ENCODE results near the gene AKT1. TPM values are rescaled to one million over a fixed set of nuclear protein-coding genes. Genes with fewer than 3 reads are reported as not detected.

The AKT1 gene
- total and polyA plus RNA-seq, 2 of the 13 experiments (the other 11 are each of a cell fraction or from before 2014, with no cell fraction given) = 96.2 to 116 TPM

DNA sequence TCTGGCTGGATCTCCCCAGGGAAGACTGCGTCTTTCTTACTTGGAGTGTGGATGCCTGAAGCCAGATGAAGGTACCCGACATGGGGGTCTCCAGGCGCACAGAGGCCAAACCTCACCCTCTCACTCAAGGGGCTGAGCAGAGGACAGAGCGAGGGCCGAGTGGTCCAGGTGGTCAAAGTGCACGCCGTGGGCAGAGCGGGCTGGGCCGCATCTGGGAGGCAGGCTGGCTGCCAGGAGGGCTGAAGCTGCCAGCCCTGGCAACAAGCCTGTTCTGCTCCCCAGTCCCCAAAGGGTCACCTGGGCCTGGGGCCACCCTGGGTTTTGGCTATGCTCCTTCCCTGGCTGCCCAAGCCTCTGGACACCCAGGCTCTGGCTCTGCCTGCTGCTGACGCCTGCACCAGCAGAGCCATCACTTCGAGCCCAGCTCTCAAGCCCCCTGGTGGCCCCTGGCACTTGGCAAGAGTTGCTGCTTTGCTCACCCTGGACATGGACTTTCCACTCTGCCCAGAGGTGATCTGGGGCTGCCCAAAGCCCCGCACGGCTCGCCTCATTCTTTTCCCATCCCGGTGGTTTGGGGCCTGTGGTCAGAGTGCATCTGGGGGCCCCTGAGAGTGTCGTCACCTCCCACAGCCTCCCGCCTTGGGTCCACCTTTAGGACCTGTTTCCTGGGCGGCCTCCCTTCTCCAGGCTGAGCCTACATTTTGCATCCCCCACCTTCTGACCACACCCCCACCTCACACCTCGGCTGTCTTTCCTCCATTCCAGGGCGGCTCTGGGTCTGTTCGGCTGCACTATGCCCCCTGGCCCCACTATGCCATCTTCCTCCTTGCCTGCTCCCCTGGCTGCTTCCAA lies 68.7 kb downstream of the AKT1 start (continued):
- peak; percentile 33; the same call in 1 of the 2 replicates for TF ChIP-seq MEIS1 (CRISPR knock-in tag; IDR thresholded peaks at IDR 0.05; ENCODE audit: borderline replicate concordance)
- no peak for TF ChIP-seq ZFP36 (IDR thresholded peaks at IDR 0.05; ENCODE audit: borderline replicate concordance, low read depth, low read length, partially characterized antibody)
- TF ChIP-seq, protein P1, sequence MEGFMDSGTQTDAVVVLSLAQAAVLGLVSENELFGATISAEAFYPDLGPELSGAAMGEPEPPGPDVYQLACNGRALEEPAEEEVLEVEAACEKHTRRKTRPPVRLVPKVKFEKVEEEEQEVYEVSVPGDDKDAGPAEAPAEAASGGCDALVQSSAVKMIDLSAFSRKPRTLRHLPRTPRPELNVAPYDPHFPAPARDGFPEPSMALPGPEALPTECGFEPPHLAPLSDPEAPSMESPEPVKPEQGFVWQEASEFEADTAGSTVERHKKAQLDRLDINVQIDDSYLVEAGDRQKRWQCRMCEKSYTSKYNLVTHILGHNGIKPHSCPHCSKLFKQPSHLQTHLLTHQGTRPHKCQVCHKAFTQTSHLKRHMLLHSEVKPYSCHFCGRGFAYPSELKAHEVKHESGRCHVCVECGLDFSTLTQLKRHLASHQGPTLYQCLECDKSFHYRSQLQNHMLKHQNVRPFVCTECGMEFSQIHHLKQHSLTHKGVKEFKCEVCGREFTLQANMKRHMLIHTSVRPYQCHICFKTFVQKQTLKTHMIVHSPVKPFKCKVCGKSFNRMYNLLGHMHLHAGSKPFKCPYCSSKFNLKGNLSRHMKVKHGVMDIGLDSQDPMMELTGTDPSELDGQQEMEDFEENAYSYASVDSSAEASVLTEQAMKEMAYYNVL (CRISPR knock-in tag; IDR thresholded peaks at IDR 0.05; ENCODE audit: borderline replicate concordance) = no peak
- TF ChIP-seq RAD21 (CRISPR knock-in tag; IDR thresholded peaks at IDR 0.05) = peak; percentile 41
- TF ChIP-seq ZNF75D (CRISPR knock-in tag; IDR thresholded peaks at IDR 0.05; ENCODE audit: borderline replicate concordance) = no peak
- TF ChIP-seq NFRKB (IDR thresholded peaks at IDR 0.05) = no peak
- no peak for TF ChIP-seq ADNP (CRISPR knock-in tag; IDR thresholded peaks at IDR 0.05)
- TF ChIP-seq NCOA2 (CRISPR knock-in tag; IDR thresholded peaks at IDR 0.05) = no peak
- TF ChIP-seq, protein P2, sequence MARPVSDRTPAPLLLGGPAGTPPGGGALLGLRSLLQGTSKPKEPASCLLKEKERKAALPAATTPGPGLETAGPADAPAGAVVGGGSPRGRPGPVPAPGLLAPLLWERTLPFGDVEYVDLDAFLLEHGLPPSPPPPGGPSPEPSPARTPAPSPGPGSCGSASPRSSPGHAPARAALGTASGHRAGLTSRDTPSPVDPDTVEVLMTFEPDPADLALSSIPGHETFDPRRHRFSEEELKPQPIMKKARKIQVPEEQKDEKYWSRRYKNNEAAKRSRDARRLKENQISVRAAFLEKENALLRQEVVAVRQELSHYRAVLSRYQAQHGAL (CRISPR knock-in tag; IDR thresholded peaks at IDR 0.05; ENCODE audit: not compliant biosample characterization) = no peak
- no peak for TF ChIP-seq WIZ (CRISPR knock-in tag; IDR thresholded peaks at IDR 0.05)
- TF ChIP-seq TCF7 (IDR thresholded peaks at IDR 0.05; ENCODE audit: low read depth) = no peak
- TF ChIP-seq, protein P3, sequence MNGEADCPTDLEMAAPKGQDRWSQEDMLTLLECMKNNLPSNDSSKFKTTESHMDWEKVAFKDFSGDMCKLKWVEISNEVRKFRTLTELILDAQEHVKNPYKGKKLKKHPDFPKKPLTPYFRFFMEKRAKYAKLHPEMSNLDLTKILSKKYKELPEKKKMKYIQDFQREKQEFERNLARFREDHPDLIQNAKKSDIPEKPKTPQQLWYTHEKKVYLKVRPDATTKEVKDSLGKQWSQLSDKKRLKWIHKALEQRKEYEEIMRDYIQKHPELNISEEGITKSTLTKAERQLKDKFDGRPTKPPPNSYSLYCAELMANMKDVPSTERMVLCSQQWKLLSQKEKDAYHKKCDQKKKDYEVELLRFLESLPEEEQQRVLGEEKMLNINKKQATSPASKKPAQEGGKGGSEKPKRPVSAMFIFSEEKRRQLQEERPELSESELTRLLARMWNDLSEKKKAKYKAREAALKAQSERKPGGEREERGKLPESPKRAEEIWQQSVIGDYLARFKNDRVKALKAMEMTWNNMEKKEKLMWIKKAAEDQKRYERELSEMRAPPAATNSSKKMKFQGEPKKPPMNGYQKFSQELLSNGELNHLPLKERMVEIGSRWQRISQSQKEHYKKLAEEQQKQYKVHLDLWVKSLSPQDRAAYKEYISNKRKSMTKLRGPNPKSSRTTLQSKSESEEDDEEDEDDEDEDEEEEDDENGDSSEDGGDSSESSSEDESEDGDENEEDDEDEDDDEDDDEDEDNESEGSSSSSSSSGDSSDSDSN (CRISPR knock-in tag; IDR thresholded peaks at IDR 0.05) = no peak; the same call in 1 of the 2 replicates
- TF ChIP-seq MAFG (CRISPR knock-in tag; IDR thresholded peaks at IDR 0.05) = no peak
- TF ChIP-seq, protein P4, sequence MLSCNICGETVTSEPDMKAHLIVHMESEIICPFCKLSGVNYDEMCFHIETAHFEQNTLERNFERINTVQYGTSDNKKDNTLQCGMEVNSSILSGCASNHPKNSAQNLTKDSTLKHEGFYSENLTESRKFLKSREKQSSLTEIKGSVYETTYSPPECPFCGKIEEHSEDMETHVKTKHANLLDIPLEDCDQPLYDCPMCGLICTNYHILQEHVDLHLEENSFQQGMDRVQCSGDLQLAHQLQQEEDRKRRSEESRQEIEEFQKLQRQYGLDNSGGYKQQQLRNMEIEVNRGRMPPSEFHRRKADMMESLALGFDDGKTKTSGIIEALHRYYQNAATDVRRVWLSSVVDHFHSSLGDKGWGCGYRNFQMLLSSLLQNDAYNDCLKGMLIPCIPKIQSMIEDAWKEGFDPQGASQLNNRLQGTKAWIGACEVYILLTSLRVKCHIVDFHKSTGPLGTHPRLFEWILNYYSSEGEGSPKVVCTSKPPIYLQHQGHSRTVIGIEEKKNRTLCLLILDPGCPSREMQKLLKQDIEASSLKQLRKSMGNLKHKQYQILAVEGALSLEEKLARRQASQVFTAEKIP (CRISPR knock-in tag; IDR thresholded peaks at IDR 0.05; ENCODE audit: borderline replicate concordance) = no peak
- TF ChIP-seq, protein P5, sequence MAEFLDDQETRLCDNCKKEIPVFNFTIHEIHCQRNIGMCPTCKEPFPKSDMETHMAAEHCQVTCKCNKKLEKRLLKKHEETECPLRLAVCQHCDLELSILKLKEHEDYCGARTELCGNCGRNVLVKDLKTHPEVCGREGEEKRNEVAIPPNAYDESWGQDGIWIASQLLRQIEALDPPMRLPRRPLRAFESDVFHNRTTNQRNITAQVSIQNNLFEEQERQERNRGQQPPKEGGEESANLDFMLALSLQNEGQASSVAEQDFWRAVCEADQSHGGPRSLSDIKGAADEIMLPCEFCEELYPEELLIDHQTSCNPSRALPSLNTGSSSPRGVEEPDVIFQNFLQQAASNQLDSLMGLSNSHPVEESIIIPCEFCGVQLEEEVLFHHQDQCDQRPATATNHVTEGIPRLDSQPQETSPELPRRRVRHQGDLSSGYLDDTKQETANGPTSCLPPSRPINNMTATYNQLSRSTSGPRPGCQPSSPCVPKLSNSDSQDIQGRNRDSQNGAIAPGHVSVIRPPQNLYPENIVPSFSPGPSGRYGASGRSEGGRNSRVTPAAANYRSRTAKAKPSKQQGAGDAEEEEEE (CRISPR knock-in tag; IDR thresholded peaks at IDR 0.05; ENCODE audit: borderline replicate concordance) = no peak
- TF ChIP-seq HDAC6 (IDR thresholded peaks at IDR 0.05; ENCODE audit: low read depth, low read length) = no peak
- TF ChIP-seq YEATS2 (CRISPR knock-in tag; IDR thresholded peaks at IDR 0.05; ENCODE audit: borderline replicate concordance) = no peak
- TF ChIP-seq ZFYVE20 (CRISPR knock-in tag; IDR thresholded peaks at IDR 0.05; ENCODE audit: borderline replicate concordance, low read depth) = no peak
